ENCODE data around the gene RAPSN. TPM values are rescaled to one million over a fixed set of nuclear protein-coding genes. Genes with fewer than 3 reads are reported as not detected.

RAPSN gene
- total and polyA plus RNA-seq, 12 donors, result 0.18 to 5.1 (median 2.1) TPM

- TF ChIP-seq CTCF (IDR thresholded peaks at IDR 0.05), result no peak
- intact Hi-C loops (cut with DNase I), result no loop called here
- WGBS, 4 donors, result 68 to 83% (median 75%) methylated on average over 3 to 8 of the region's 8 CpGs
Observed at GRCh38 chr11:47449541-47449940, 605 bp upstream of the RAPSN start.

GRCh38 chr11:47447906-47448305, 1.0 kb downstream of the RAPSN start:
- H3K36me3 ChIP-seq (replicated peaks in 1 of 2), result no peaks in the 10 kb centered on the region
- no peak overlapping the region for H3K4me3 ChIP-seq
- H3K27me3 ChIP-seq, result no peaks in the 10 kb centered on the region
- no peak for TF ChIP-seq CTCF (IDR thresholded peaks at IDR 0.05)
- TF ChIP-seq POLR2A (IDR thresholded peaks at IDR 0.05), result no peak
- H3K27ac ChIP-seq, result no peak overlapping the region
- peaks cover 3 to 9% of the 10 kb centered on the region in 2 donors for H3K4me1 ChIP-seq (replicated peaks in 1 of 2)
- DNase-seq, result no peak
- intact Hi-C loops (cut with DNase I), result no loop called here
- H3K9me3 ChIP-seq (replicated peaks in 1 of 3), result no peaks in the 10 kb centered on the region
- WGBS, 4 donors, result 90 to 97% (median 93%) methylated on average over 8 to 12 of the region's 12 CpGs

More at GRCh38 chr11:47449541-47449940, 605 bp upstream of the RAPSN start:
- Histone ChIP-seq H3K9me3 (replicated peaks in 1 of 3) (no peaks in the 10 kb centered on the region), H3K27me3 (no peaks in the 10 kb centered on the region), H3K27ac (no peak overlapping the region), H3K36me3 (replicated peaks in 1 of 2) (no peaks in the 10 kb centered on the region), H3K4me3 (no peak overlapping the region), H3K4me1 (replicated peaks in 1 of 2) (peaks cover 3 to 9% of the 10 kb centered on the region in 2 donors)
- DNase-seq, result no peak

- Histone ChIP-seq H3K27ac (no peak overlapping the region), H3K9me3 (replicated peaks in 1 of 3) (no peaks in the 10 kb centered on the region), H3K27me3 (no peaks in the 10 kb centered on the region), H3K4me1 (replicated peaks in 1 of 2) (peaks cover 3 to 9% of the 10 kb centered on the region in 2 donors), H3K36me3 (replicated peaks in 1 of 2) (no peaks in the 10 kb centered on the region), H3K4me3 (no peak overlapping the region)
- 91 to 95% (median 93%) methylated on average over 8 to 9 of the region's 9 CpGs for WGBS, 4 donors
- no peak for TF ChIP-seq POLR2A (IDR thresholded peaks at IDR 0.05)
- no peak for TF ChIP-seq CTCF (IDR thresholded peaks at IDR 0.05)
- DNase-seq, result no peak
- intact Hi-C loops (cut with DNase I), result no loop called here
Observed at GRCh38 chr11:47446833-47447232, 2.1 kb downstream of the RAPSN start.

GRCh38 chr11:47445840-47446239, 3.1 kb downstream of the RAPSN start:
- Histone ChIP-seq H3K27me3 (no peaks in the 10 kb centered on the region), H3K27ac (no peak overlapping the region), H3K4me3 (no peak overlapping the region), H3K4me1 (replicated peaks in 1 of 2) (peaks cover 3 to 9% of the 10 kb centered on the region in 2 donors), H3K36me3 (replicated peaks in 1 of 2) (no peaks in the 10 kb centered on the region), H3K9me3 (replicated peaks in 1 of 3) (no peaks in the 10 kb centered on the region)
- DNase-seq, result no peak
- WGBS, 4 donors, result 94 to 98% (median 95%) methylated on average over 4 of the region's 4 CpGs
- intact Hi-C loops (cut with DNase I), result no loop called here
- TF ChIP-seq POLR2A (IDR thresholded peaks at IDR 0.05) (no peak), CTCF (IDR thresholded peaks at IDR 0.05) (no peak)

Data from adrenal gland (tissue), 12 donors.